ENCODE data around the gene CTNND1.

Gene CTNND1

DNA sequence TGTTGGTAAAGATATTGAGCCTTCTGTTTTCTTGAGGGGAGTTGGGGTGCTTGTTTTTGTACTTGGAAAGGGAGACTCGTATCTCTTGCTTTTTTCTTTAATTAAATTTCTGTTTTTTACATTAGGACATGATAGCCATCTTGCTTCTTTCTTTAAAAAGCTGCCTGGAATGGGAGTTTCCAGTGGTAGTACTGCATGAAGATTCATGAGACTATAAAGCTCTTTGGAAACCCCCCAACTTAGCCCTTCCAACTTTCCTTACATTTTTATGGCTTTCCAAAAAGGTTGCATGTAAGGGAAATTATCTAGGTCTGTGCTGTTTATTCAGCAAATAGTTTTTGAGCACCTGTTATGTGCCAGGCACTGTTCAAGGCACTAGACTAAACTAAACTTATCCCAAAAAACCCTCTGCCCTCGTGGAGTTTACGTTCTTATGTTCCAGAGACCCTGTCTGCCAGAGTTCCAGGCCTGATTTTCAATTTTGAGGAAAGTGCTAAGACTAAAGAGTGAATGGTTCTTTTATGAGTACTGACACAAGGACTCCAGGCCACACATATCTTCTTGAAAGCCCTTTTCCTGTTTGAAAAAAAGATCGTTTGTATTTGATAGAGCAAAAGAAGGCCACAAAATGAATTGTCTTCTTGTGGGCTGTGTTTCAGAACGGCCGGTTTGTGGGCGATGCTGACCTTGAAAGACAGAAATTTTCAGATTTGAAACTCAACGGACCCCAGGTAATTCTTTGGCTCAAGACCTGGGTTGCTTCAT, 31.9 kb downstream of the CTNND1 start:
- in situ Hi-C loops (cut with MboI; ENCODE audit: low sequenced_read_pairs, unreplicated experiment) = loop anchor here (10.0 kb wide), 1 partner anchor 49 kb away; the partner anchor contains the start of gene SELENOH
- no peak for TF ChIP-seq CTCF (IDR thresholded peaks at IDR 0.05; ENCODE audit: borderline replicate concordance, control extremely low read depth, extremely low read depth, insufficient read depth, missing control alignments)
- DNase-seq (ENCODE audit: low spot score) = no peak

DNA sequence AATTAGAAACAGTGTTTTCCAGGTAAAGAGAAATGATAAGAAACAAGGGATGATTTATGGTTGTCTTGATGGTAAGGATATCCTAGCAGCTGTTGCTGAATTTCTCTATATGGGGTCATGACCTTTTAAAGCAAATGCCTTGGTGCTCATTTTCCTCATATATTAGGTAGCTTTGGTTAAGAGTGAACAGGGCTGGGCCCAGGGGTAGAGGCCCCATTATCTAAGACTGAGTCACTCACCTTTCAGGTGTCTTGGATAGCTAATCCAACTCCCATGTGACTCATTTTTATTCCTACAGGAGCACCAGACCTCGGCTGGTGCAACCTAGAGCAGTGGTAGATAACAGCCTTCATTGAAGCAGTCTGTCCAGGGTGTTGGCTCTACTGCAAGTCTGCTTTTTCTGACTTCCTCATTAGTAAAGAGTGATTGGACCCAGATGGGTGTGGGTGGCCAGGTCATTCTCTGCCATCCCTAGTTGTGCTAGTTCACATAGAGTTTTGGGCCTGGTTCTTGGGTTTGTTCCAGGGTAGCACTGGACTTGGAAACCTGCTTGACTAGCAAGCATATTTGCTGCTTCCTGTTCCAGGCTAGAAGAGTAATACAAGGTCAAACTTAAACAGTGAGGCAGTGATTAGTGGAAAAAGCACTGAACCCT, 37.4 kb downstream of the CTNND1 start:
- in situ Hi-C loops (cut with MboI; ENCODE audit: low sequenced_read_pairs, unreplicated experiment) = loop anchor here (10.0 kb wide), 1 partner anchor 54 kb away; the partner anchor contains the start of gene SELENOH

GRCh38 chr11:57800444-57801182, 39.0 kb downstream of the CTNND1 start:
- DNase-seq (ENCODE audit: low spot score) = peak; percentile 76
- peak; percentile 76 for TF ChIP-seq CTCF (IDR thresholded peaks at IDR 0.05; ENCODE audit: borderline replicate concordance, control extremely low read depth, extremely low read depth, insufficient read depth, missing control alignments)
- in situ Hi-C loops (cut with MboI; ENCODE audit: low sequenced_read_pairs, unreplicated experiment) = loop anchor here (5.0 to 25.0 kb wide), 3 partner anchors 38 to 712 kb away; partner anchors contain the start of genes CLP1, CTNND1, OR5B21 and ZDHHC5

More for the DNA sequence above, 37.4 kb downstream of the CTNND1 start:
- TF ChIP-seq CTCF (IDR thresholded peaks at IDR 0.05; ENCODE audit: borderline replicate concordance, control extremely low read depth, extremely low read depth, insufficient read depth, missing control alignments) = no peak
- no peak for DNase-seq (ENCODE audit: low spot score)

DNA sequence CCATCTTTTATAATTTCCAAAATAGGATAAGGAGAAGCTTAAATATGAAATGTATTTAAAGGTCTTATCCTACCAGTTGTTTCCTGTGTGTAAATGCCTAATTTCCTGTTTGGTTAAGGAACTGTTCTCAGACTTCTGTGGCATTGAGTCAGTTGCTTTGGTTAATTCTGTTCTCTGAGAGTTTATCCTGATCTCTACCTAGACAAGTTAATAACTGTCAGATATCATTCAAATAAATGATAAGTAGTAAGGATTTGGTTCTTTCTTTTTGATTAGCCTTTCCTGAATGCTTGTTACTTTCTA, 39.5 kb downstream of the CTNND1 start:
- DNase-seq (ENCODE audit: low spot score) = no peak
- in situ Hi-C loops (cut with MboI; ENCODE audit: low sequenced_read_pairs, unreplicated experiment) = loop anchor here (5.0 to 25.0 kb wide), 3 partner anchors 39 to 711 kb away; partner anchors contain the start of genes CLP1, CTNND1, OR5B21 and ZDHHC5
- TF ChIP-seq CTCF (IDR thresholded peaks at IDR 0.05; ENCODE audit: borderline replicate concordance, control extremely low read depth, extremely low read depth, insufficient read depth, missing control alignments) = no peak

DNA sequence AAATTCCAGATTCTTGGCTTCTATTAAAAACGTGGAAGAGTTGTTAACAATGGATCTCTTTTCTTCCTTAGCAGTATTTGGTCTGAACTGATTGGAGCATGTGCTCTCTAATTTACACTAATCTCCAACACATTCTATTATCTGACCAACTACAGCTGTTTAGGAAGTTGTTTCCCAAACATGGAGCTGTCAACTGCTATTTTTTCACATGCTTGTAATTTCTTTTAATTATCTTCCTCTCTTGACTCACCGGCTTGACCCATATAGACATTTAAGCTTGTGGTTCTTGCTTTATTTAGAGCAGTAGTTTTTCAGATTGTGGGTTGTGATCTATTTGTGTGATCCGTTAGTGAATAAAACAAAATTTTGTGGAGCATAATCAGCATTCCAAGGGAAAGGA, 40.8 kb downstream of the CTNND1 start:
- TF ChIP-seq CTCF (IDR thresholded peaks at IDR 0.05; ENCODE audit: borderline replicate concordance, control extremely low read depth, extremely low read depth, insufficient read depth, missing control alignments) = no peak
- DNase-seq (ENCODE audit: low spot score) = no peak
- in situ Hi-C loops (cut with MboI; ENCODE audit: low sequenced_read_pairs, unreplicated experiment) = loop anchor here (5.0 to 25.0 kb wide), 3 partner anchors 40 to 710 kb away; partner anchors contain the start of genes CLP1, CTNND1, OR5B21 and ZDHHC5

- in situ Hi-C loops (cut with MboI; ENCODE audit: low sequenced_read_pairs, unreplicated experiment) = loop anchor here (5.0 to 25.0 kb wide), 3 partner anchors 42 to 708 kb away; partner anchors contain the start of genes CLP1, CTNND1, OR5B21 and ZDHHC5
- DNase-seq (ENCODE audit: low spot score) = no peak
- TF ChIP-seq CTCF (IDR thresholded peaks at IDR 0.05; ENCODE audit: borderline replicate concordance, control extremely low read depth, extremely low read depth, insufficient read depth, missing control alignments) = no peak
Observed at GRCh38 chr11:57804466-57804865, 42.9 kb downstream of the CTNND1 start.

Data from GM13976 (cell line).